HepG2 (cell line): Measurements from ENCODE around the gene RGS11. TPM values are rescaled to one million over a fixed set of nuclear protein-coding genes. Genes with fewer than 3 reads are reported as not detected.

Experiments used
- ATAC-seq: fragments of 200-7000 bp; cut with Tn5 transposase; 3 replicates; pipeline ENCODE4 v1.9.1; 2020; ENCODE audit warnings: mild to moderate bottlenecking, moderate library complexity
- BruUV-seq: library from RNA; stranded (reverse); fragments of 400-500 nt; replicated peaks from 2 replicates; lab custom pipeline; 2021; lab: Mats Ljungman, UMichigan
- CTCF ChIA-PET: fragments of 300-600 bp; formaldehyde crosslinking; extraction: SDS; loops from one replicate; lab custom pipeline; 2021; ENCODE audit warnings: low total read pairs, inconsistent platforms, low intra/inter-chr PET ratio; lab: Yijun Ruan, JAX
- POLR2A ChIA-PET: fragments of 350-600 bp; sonication (Branson Sonifier 250); formaldehyde crosslinking; loops from one replicate; lab custom pipeline; 2020; ENCODE audit warnings: antibody characterized with exemption, inconsistent platforms; lab: Yijun Ruan, JAX
- DNase-seq: peaks from one replicate; pipeline ENCODE4 v3.0.0-alpha.2; 2015; ENCODE audit warnings: low spot score
- FAIRE-seq: peaks from 3 replicates; lab custom pipeline; 2011; peaks lifted over from hg19 to GRCh38; lab: Jason Lieb, UNC
- H2AFZ ChIP-seq: one replicate; pipeline ENCODE4 v1.6.1; 2011; ENCODE audit warnings: low read length, inconsistent platforms
- H3K27ac ChIP-seq: fragments of 300-600 bp; 3 replicates; pipeline ENCODE4 v1.8.0; 2011; ENCODE audit warnings: mixed run types, mild to moderate bottlenecking, mixed read lengths, low read length, inconsistent platforms; ENCODE audit not compliant: insufficient read depth; ENCODE audit errors: extremely low read length
- H3K27me3 ChIP-seq, 2 experiments: fragments of 200-600 bp in 1 of 2; 2 replicates in 1 of 2; 3 replicates in 1 of 2; pipeline versions ENCODE4 v1.6.0 to v1.8.0; 2011; ENCODE audit warnings: low read length in 2 of 2, mild to moderate bottlenecking in 2 of 2, moderate library complexity in 2 of 2, inconsistent platforms in 1 of 2; ENCODE audit not compliant: insufficient read depth in 2 of 2, control insufficient read depth in 1 of 2
- H3K36me3 ChIP-seq, 2 experiments: fragments of 200-600 bp in 1 of 2; replicated peaks in 1 of 2; 2 replicates in 1 of 2; 3 replicates in 1 of 2; pipeline versions ENCODE4 v1.5.1 to v1.8.0; 2011; ENCODE audit warnings: low read length in 2 of 2, inconsistent platforms in 1 of 2; ENCODE audit not compliant: insufficient read depth in 2 of 2, control insufficient read depth in 1 of 2
- H3K4me1 ChIP-seq: 2 replicates; pipeline ENCODE4 v1.5.1; 2012; ENCODE audit warnings: low read length, inconsistent platforms; ENCODE audit not compliant: insufficient read depth
- H3K4me2 ChIP-seq: 2 replicates; pipeline ENCODE4 v1.6.0; 2011; ENCODE audit warnings: low read depth, low read length, inconsistent platforms
- H3K4me3 ChIP-seq, 3 experiments: fragments of 200-600 bp in 1 of 3; sonication (generic), shearing (Covaris generic) in 1 of 3; replicated peaks in 1 of 3; 2 replicates each; pipeline ENCODE4 v1.5.1; 2011 to 2016; ENCODE audit warnings: low read length in 3 of 3, inconsistent platforms in 2 of 3, low read depth in 2 of 3, mild to moderate bottlenecking in 2 of 3, control low read depth in 1 of 3, mixed read lengths in 1 of 3; ENCODE audit not compliant: insufficient read depth in 1 of 3
- H3K79me2 ChIP-seq: one replicate; pipeline ENCODE4 v1.6.1; 2011; ENCODE audit warnings: low read length, inconsistent platforms; ENCODE audit not compliant: insufficient read depth
- H3K9ac ChIP-seq: 2 replicates; pipeline ENCODE4 v1.6.0; 2011; ENCODE audit warnings: mild to moderate bottlenecking, low read depth, low read length, inconsistent platforms; ENCODE audit not compliant: insufficient read depth
- H3K9me3 ChIP-seq: 2 replicates; pipeline ENCODE4 v1.5.1; 2012; ENCODE audit warnings: mild to moderate bottlenecking, low read length
- H4K20me1 ChIP-seq: 2 replicates; pipeline ENCODE4 v1.6.0; 2011; ENCODE audit warnings: inconsistent platforms, mild to moderate bottlenecking, low read length, moderate library complexity; ENCODE audit not compliant: insufficient read depth
- CREB1 ChIP-seq, 2 experiments: fragments of 450-650 bp in 1 of 2; IDR thresholded peaks; 2 replicates each; pipeline ENCODE4 v1.6.1; 2016 to 2017; ENCODE audit warnings: control low read depth in 1 of 2, mild to moderate bottlenecking in 1 of 2, missing compliant biosample characterization in 1 of 2, missing genetic modification characterization in 1 of 2
- HDAC1 ChIP-seq: sonication (generic); formaldehyde crosslinking; IDR thresholded peaks from 2 replicates; pipeline ENCODE4 v1.5.1; 2020; ENCODE audit warnings: mild to moderate bottlenecking, missing genetic modification reagents
- HIVEP1 ChIP-seq: sonication (generic); formaldehyde crosslinking; IDR thresholded peaks from 2 replicates; pipeline ENCODE4 v1.4.0; 2020; ENCODE audit warnings: mild to moderate bottlenecking, missing genetic modification reagents
- HOXA5 ChIP-seq: sonication (generic); formaldehyde crosslinking; IDR thresholded peaks from 2 replicates; pipeline ENCODE4 v1.4.0; 2020; ENCODE audit warnings: missing genetic modification reagents
- JUND ChIP-seq: sonication (generic); formaldehyde crosslinking; IDR thresholded peaks from 2 replicates; pipeline ENCODE4 v1.8.0; 2022; ENCODE audit warnings: mild to moderate bottlenecking, missing genetic modification reagents
- MAFF ChIP-seq: IDR thresholded peaks from 2 replicates; pipeline ENCODE4 v1.6.1; 2011; ENCODE audit warnings: low read depth, low read length, improper control_type of control experiment
- MAX ChIP-seq: IDR thresholded peaks from 2 replicates; pipeline ENCODE4 v1.6.1; 2012; ENCODE audit warnings: inconsistent platforms
- ZBTB20 ChIP-seq: sonication (generic); formaldehyde crosslinking; IDR thresholded peaks from 2 replicates; pipeline ENCODE4 v1.8.1; 2023; ENCODE audit warnings: missing genetic modification reagents, low read depth, mild to moderate bottlenecking, borderline replicate concordance
- ZFP90 ChIP-seq: sonication (generic); formaldehyde crosslinking; IDR thresholded peaks from 2 replicates; pipeline ENCODE4 v1.8.0; 2022; ENCODE audit warnings: missing genetic modification reagents, mild to moderate bottlenecking, inconsistent platforms, borderline replicate concordance
- ZNF362 ChIP-seq: sonication (generic); formaldehyde crosslinking; IDR thresholded peaks from 2 replicates; pipeline ENCODE4 v1.4.0; 2020; ENCODE audit warnings: missing genetic modification reagents, mild to moderate bottlenecking, borderline replicate concordance
- ZNF503 ChIP-seq: sonication (generic); formaldehyde crosslinking; IDR thresholded peaks from 2 replicates; pipeline ENCODE4 v1.4.0; 2020; ENCODE audit warnings: missing genetic modification reagents
- ZNF687 ChIP-seq: sonication (generic); formaldehyde crosslinking; IDR thresholded peaks from 2 replicates; pipeline ENCODE4 v1.5.1; 2020; ENCODE audit warnings: mild to moderate bottlenecking, missing genetic modification reagents, moderate library complexity
- ZNF746 ChIP-seq: sonication (generic); formaldehyde crosslinking; IDR thresholded peaks from 2 replicates; pipeline ENCODE4 v1.8.0; 2022; ENCODE audit warnings: mild to moderate bottlenecking, missing genetic modification reagents
- WGBS: methylation state at CpG from one replicate; pipeline ENCODE4 v1.1.6; 2017; ENCODE audit warnings: low lambda C conversion rate; 5-methylcytosine and 5-hydroxymethylcytosine counted together
- in situ Hi-C: cut with HindIII; loops from 2 replicates; pipeline ENCODE4 v1.10.0; 2017; ENCODE audit warnings: low pct_unique_long_range_greater_than_20kb; ENCODE audit not compliant: extremely low pct_ligation_motif_present
- intact Hi-C: fragments of 100-400 bp; cut with micrococcal nuclease; formaldehyde crosslinking; loops from one replicate; pipeline ENCODE4 v1.10.0; 2022; ENCODE audit not compliant: unreplicated experiment
- polyA plus RNA-seq, 8 experiments: library from polyadenylated mRNA; depleted of rRNA in 3 of 8; stranded (reverse) in 7 of 8; unstranded in 1 of 8; fragments of >200 nt; fragmentation: Illumina TruSeq in 4 of 8; extraction: Trizol in 4 of 8; gene quantifications; 2 replicates each; pipeline versions ENCODE4 v1.2.1 to v1.2.3, GENCODE V29; 2011 to 2016; ENCODE audit warnings: low read depth in 4 of 8, missing spikeins in 1 of 8, mixed read lengths in 1 of 8; ENCODE audit not compliant: insufficient read depth in 1 of 8
- total RNA-seq, 5 experiments: library from RNA; depleted of rRNA; stranded (reverse); fragments of >200 nt; fragmentation: Illumina TruSeq; extraction: Trizol; gene quantifications; 2 replicates each; pipeline ENCODE4 v1.2.3, GENCODE V29; 2016; ENCODE audit warnings: low read depth in 1 of 5

RGS11 gene
- total and polyA plus RNA-seq, 2 of the 13 experiments (the other 11 are each of a cell fraction or from before 2014, with no cell fraction given): 0.11 TPM; not detected in 1

GRCh38 chr16:268141-269053 is 7.3 kb downstream of the RGS11 start:
- BruUV-seq: no TSS peak
- intact Hi-C loops (no loop called here), in situ Hi-C loops (no loop called here)
- no peak for FAIRE-seq
- no peak for DNase-seq
- POLR2A ChIA-PET: interaction anchor here (0.5 kb wide), 1 partner anchor 84 kb away, joined by 3 read pairs; the partner anchor contains the start of gene AXIN1
- Histone ChIP-seq H3K79me2 (no peaks in the 10 kb centered on the region), H3K9ac (no peak overlapping the region), H3K4me3 (peak overlapping the region in 1 of 3 experiments; percentile 44; a peak in 1 of 6 replicates), H3K9me3 (no peaks in the 10 kb centered on the region), H3K27ac (no peak overlapping the region), H3K4me1 (peaks cover 36% of the 10 kb centered on the region), H2AFZ (no peak overlapping the region), H3K36me3 (0 out of 5 replicates have a peak, but pooled peaks cover 0 to 4% of the 10 kb centered on the region in 2 experiments), H4K20me1 (no peaks in the 10 kb centered on the region), H3K4me2 (peak overlapping the region; percentile 73), H3K27me3 (peaks cover 18 to 49% of the 10 kb centered on the region in 2 experiments; a peak in 4 of 5 replicates)
- CTCF ChIA-PET: no interaction called here
- 26% methylated on average over 24 of the region's 40 CpGs for WGBS
- peak; percentile 37 for ATAC-seq
- TF ChIP-seq MAX (0 out of 2 replicates have a peak, but pooled peaks have one; percentile 27), MAFF (no peak), HDAC1 (CRISPR knock-in tag) (no peak), HOXA5 (CRISPR knock-in tag) (no peak), ZNF746 (no peak), ZBTB20 (CRISPR knock-in tag) (no peak), ZNF503 (CRISPR knock-in tag) (no peak), HIVEP1 (CRISPR knock-in tag) (no peak), ZNF687 (CRISPR knock-in tag) (peak; percentile 54), CREB1 (IDR thresholded peaks at IDR 0.05) (0 out of 2 replicates have a peak, but pooled peaks have one; percentile 4), CREB1 (CRISPR knock-in tag; IDR thresholded peaks at IDR 0.05) (no peak), ZNF362 (CRISPR knock-in tag) (no peak), JUND (CRISPR knock-in tag) (no peak), ZFP90 (0 out of 2 replicates have a peak, but pooled peaks have one; percentile 35)
